GM21390 (cell line): ENCODE results near the gene SUGCT.

Experiments used
- ATAC-seq: cut with Tn5 transposase; IDR thresholded peaks from one replicate; pipeline ENCODE4 v1.9.1; 2021; ENCODE audit not compliant: unreplicated experiment

SUGCT gene

GRCh38 chr7:40315277-40315676 lies 180.5 kb downstream of the SUGCT start:
- ATAC-seq, result no peak

- no peak for ATAC-seq
Measured at GRCh38 chr7:40316176-40316575, 181.4 kb downstream of the SUGCT start.

- no peak for ATAC-seq
Measured at GRCh38 chr7:40324914-40325313, 190.1 kb downstream of the SUGCT start.

- no peak for ATAC-seq
Measured at GRCh38 chr7:40327113-40327512, 192.3 kb downstream of the SUGCT start.

- no peak for ATAC-seq
Measured at GRCh38 chr7:40327873-40328272, 193.1 kb downstream of the SUGCT start.

- ATAC-seq, result peak; percentile 58
Measured at GRCh38 chr7:40329601-40330153, 194.9 kb downstream of the SUGCT start.

GRCh38 chr7:40330408-40330807 lies 195.6 kb downstream of the SUGCT start:
- no peak for ATAC-seq

GRCh38 chr7:40331915-40332314 lies 197.1 kb downstream of the SUGCT start:
- no peak for ATAC-seq

- ATAC-seq, result no peak
Measured at GRCh38 chr7:40332516-40332915, 197.7 kb downstream of the SUGCT start.

- no peak for ATAC-seq
Measured at GRCh38 chr7:40341836-40342235, 207.0 kb downstream of the SUGCT start.

- no peak for ATAC-seq
Measured at GRCh38 chr7:40346554-40346953, 211.7 kb downstream of the SUGCT start.

GRCh38 chr7:40348126-40348728 lies 213.4 kb downstream of the SUGCT start:
- ATAC-seq, result no peak

- no peak for ATAC-seq
Measured at GRCh38 chr7:40350100-40350499, 215.3 kb downstream of the SUGCT start.

- ATAC-seq, result no peak
Measured at GRCh38 chr7:40354711-40355110, 219.9 kb downstream of the SUGCT start.

- no peak for ATAC-seq
Measured at GRCh38 chr7:40356312-40356711, 221.5 kb downstream of the SUGCT start.

- no peak for ATAC-seq
Measured at GRCh38 chr7:40356871-40357709, 222.3 kb downstream of the SUGCT start.

- ATAC-seq, result no peak
Measured at GRCh38 chr7:40369641-40370277, 235.0 kb downstream of the SUGCT start.

GRCh38 chr7:40371806-40372440 lies 237.1 kb downstream of the SUGCT start:
- no peak for ATAC-seq

- no peak for ATAC-seq
Measured at GRCh38 chr7:40374575-40374974, 239.8 kb downstream of the SUGCT start.

GRCh38 chr7:40380111-40380510 lies 245.3 kb downstream of the SUGCT start:
- no peak for ATAC-seq

GRCh38 chr7:40382145-40382544 lies 247.3 kb downstream of the SUGCT start:
- ATAC-seq, result no peak
